NB4 (cell line): ENCODE data around the gene UGGT2.
"Not testable (repeated sequence)": the region's sequence is repeated elsewhere in the genome, so short reads cannot be mapped to it uniquely, and the experiment has no call there.

Experiments used
- DNase-seq: peaks from one replicate; pipeline ENCODE4 v3.0.0; 2010; ENCODE audit warnings: low read depth
- H3K4me3 ChIP-seq: one replicate; pipeline ENCODE4 v1.5.1; 2011; ENCODE audit warnings: mild to moderate bottlenecking, low read depth, low read length, moderate library complexity
- CTCF ChIP-seq: IDR thresholded peaks from one replicate; pipeline ENCODE4 v1.5.1; 2012; ENCODE audit warnings: low read depth, low read length
- MAX ChIP-seq: IDR thresholded peaks from 2 replicates; pipeline ENCODE4 v1.6.1; 2011; ENCODE audit warnings: low read depth, low read length
- MYC ChIP-seq: IDR thresholded peaks from 2 replicates; pipeline ENCODE4 v1.6.1; 2011; ENCODE audit warnings: low read depth, low read length
- POLR2A ChIP-seq: IDR thresholded peaks from 2 replicates; pipeline ENCODE4 v1.6.1; 2011; ENCODE audit warnings: mild to moderate bottlenecking; ENCODE audit not compliant: insufficient read length; ENCODE audit errors: extremely low read depth

UGGT2 gene

GRCh38 chr13:95784900-95785290 lies 268.3 kb downstream of the UGGT2 start:
- H3K4me3 ChIP-seq, result no peak overlapping the region
- TF ChIP-seq CTCF, result no peak
- TF ChIP-seq MAX, result no peak
- TF ChIP-seq POLR2A, result no peak
- TF ChIP-seq MYC, result no peak
- DNase-seq, result no peak

GRCh38 chr13:95784161-95784899 lies 268.9 kb downstream of the UGGT2 start:
- DNase-seq, result no peak
- TF ChIP-seq CTCF, result no peak
- TF ChIP-seq MAX, result no peak
- no peak for TF ChIP-seq MYC
- no peak for TF ChIP-seq POLR2A
- H3K4me3 ChIP-seq, result no peak overlapping the region

- DNase-seq, result no peak
- no peak for TF ChIP-seq POLR2A
- TF ChIP-seq MAX, result no peak
- no peak for TF ChIP-seq MYC
- TF ChIP-seq CTCF, result no peak
- no peak overlapping the region for H3K4me3 ChIP-seq
These were observed 269.5 kb downstream of the UGGT2 start for GRCh38 chr13:95783747-95784146.

GRCh38 chr13:95781940-95782339 lies 271.3 kb downstream of the UGGT2 start:
- DNase-seq, H3K4me3 ChIP-seq: not testable (repeated sequence)

- TF ChIP-seq CTCF (no peak), MYC (no peak), MAX (no peak), POLR2A (no peak)
- H3K4me3 ChIP-seq, result no peak overlapping the region
- DNase-seq, result no peak
These were observed 272.2 kb downstream of the UGGT2 start for GRCh38 chr13:95781016-95781415.

GRCh38 chr13:95779522-95779921 lies 273.7 kb downstream of the UGGT2 start:
- no peak overlapping the region for H3K4me3 ChIP-seq
- TF ChIP-seq MYC, result no peak
- TF ChIP-seq CTCF, result no peak
- TF ChIP-seq MAX, result no peak
- no peak for TF ChIP-seq POLR2A
- DNase-seq, result no peak
